Esophagus squamous epithelium (tissue), 5 donors: Measurements from ENCODE around the gene MCUB. TPM values are rescaled to one million over a fixed set of nuclear protein-coding genes. Genes with fewer than 3 reads are reported as not detected.
"Not testable (repeated sequence)": the region's sequence is repeated elsewhere in the genome, so short reads cannot be mapped to it uniquely, and the experiment has no call there.

Source experiments
- DNase-seq: peaks from one replicate; lab custom pipeline; 2025; lab: John Stamatoyannopoulos, UW
- H3K27ac ChIP-seq, 4 donors: fragments of 200-600 bp; sonication (generic); one replicate each; pipeline ENCODE4 v1.5.1; 2016 to 2019; ENCODE audit warnings: mild to moderate bottlenecking in 1 of 4
- H3K27me3 ChIP-seq, 4 donors: fragments of 200-600 bp; sonication (generic); 1 replicate in 3 of 4; 2 replicates in 1 of 4; pipeline versions ENCODE4 v1.5.1 to v1.6.0; 2017 to 2021; ENCODE audit warnings: antibody characterized with exemption in 1 of 4
- H3K36me3 ChIP-seq, 3 donors: fragments of 200-600 bp; sonication (generic); one replicate each; pipeline ENCODE4 v1.5.1; 2016 to 2019
- H3K4me1 ChIP-seq, 3 donors: fragments of 200-600 bp; sonication (generic); one replicate each; pipeline ENCODE4 v1.5.1; 2017 to 2019
- H3K4me3 ChIP-seq, 4 donors: fragments of 200-600 bp; sonication (generic); 1 replicate in 3 of 4; 2 replicates in 1 of 4; pipeline ENCODE4 v1.5.1; 2016 to 2019; ENCODE audit warnings: mild to moderate bottlenecking in 2 of 4, moderate library complexity in 1 of 4
- H3K9me3 ChIP-seq, 3 donors: fragments of 200-600 bp; sonication (generic); one replicate each; pipeline ENCODE4 v1.5.1; 2016 to 2019
- CTCF ChIP-seq, 6 experiments: fragments of 450-650 bp in 4 of 6; fragments of 200-600 bp in 2 of 6; sonication (generic) in 2 of 6; IDR thresholded peaks; one replicate each; pipeline ENCODE4 v1.5.1; 2016 to 2019; ENCODE audit warnings: antibody characterized with exemption in 6 of 6, mild to moderate bottlenecking in 4 of 6, moderate library complexity in 4 of 6
- POLR2A ChIP-seq, 4 donors: fragments of 450-650 bp; IDR thresholded peaks; one replicate each; pipeline ENCODE4 v1.6.1; 2017; ENCODE audit warnings: antibody characterized with exemption in 4 of 4, mild to moderate bottlenecking in 4 of 4, moderate library complexity in 3 of 4
- WGBS, 2 donors: methylation state at CpG; one replicate each; pipeline ENCODE4 v1.1.5; 2018; 5-methylcytosine and 5-hydroxymethylcytosine counted together
- intact Hi-C: fragments of 100-400 bp; cut with DNase I; formaldehyde crosslinking; loops from one replicate; pipeline ENCODE4 v1.15.0; 2022
- total RNA-seq, 4 donors: library from RNA; depleted of rRNA; stranded (reverse); fragments of >200 nt; gene quantifications; one replicate each; pipeline ENCODE4 v1.1.0, GENCODE V29; 2016
- donor health status: DM: yes; HTN: yes; CAD: no.

Gene MCUB
- total RNA-seq, 4 donors from 2014 or later = 18.7 to 34.5 (median 22.2) TPM

DNA sequence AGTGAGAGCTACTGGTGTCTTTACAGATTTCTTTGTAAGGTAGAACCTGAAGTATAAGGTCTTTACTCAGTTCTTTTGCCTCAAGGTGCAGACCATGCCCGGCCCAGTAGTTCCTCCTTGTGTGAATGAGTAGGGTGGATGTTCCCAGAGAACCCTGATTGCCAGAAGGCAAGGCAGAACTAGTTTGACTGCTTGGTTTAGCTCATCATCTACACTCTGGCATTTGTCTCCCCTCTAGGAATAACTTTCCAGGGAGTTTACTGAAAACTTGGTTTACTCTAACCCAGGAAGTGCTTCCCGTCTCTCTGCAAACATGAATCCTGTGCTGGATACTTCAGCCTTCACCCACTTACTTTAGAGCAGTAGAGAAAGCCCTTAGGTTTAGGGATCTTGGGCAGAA, 29.1 kb downstream of the MCUB start:
- DNase-seq = no peak
- intact Hi-C loops = no loop called here
- TF ChIP-seq CTCF (IDR thresholded peaks at IDR 0.05) (no peak), POLR2A (IDR thresholded peaks at IDR 0.05) (no peak)
- Histone ChIP-seq H3K27ac (no peak overlapping the region), H3K4me3 (no peak overlapping the region), H3K36me3 (no peaks in the 10 kb centered on the region), H3K27me3 (no peaks in the 10 kb centered on the region), H3K9me3 (no peaks in the 10 kb centered on the region), H3K4me1 (peaks cover 3 to 17% (median 9%) of the 10 kb centered on the region in 3 donors)
- WGBS, 2 donors = 44 to 45% methylated on average over 1 to 2 of the region's 2 CpGs

- Histone ChIP-seq H3K27ac (no peak overlapping the region), H3K9me3 (no peaks in the 10 kb centered on the region), H3K4me1 (peaks cover 3 to 17% (median 9%) of the 10 kb centered on the region in 3 donors), H3K36me3 (no peaks in the 10 kb centered on the region), H3K4me3 (no peak overlapping the region), H3K27me3 (no peaks in the 10 kb centered on the region)
- intact Hi-C loops = no loop called here
- no peak for DNase-seq
- WGBS, 2 donors = 49 to 65% methylated on average over 2 of the region's 2 CpGs
- TF ChIP-seq CTCF (IDR thresholded peaks at IDR 0.05) = no peak
- no peak for TF ChIP-seq POLR2A (IDR thresholded peaks at IDR 0.05)
Observed at GRCh38 chr4:109589605-109590004, 29.6 kb downstream of the MCUB start.

DNA sequence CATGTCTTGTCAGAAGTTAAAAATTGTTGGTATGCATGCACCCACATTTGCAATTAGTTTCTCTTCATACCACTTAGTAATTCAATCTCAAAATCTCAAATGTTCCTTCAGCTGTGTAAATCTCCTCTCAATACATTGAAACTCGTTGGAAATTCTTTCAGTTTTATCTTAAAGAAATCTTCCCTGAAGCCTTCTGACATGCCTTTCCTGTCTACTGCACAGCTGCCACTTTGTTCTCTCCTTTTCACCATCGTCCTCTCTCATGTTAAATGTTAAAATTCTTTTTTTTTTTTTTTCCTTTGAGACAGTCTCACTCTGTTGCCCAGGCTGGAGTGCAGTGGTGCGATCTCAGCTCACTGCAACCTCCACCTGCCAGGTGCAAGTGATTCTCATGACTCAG, 30.9 kb downstream of the MCUB start:
- Histone ChIP-seq H3K9me3 (no peaks in the 10 kb centered on the region), H3K27me3 (no peaks in the 10 kb centered on the region), H3K4me3 (no peak overlapping the region), H3K27ac (no peak overlapping the region), H3K36me3 (no peaks in the 10 kb centered on the region), H3K4me1 (peaks cover 3 to 17% (median 9%) of the 10 kb centered on the region in 3 donors)
- no peak for DNase-seq
- intact Hi-C loops = no loop called here
- 65 to 71% methylated on average over 3 of the region's 3 CpGs for WGBS, 2 donors
- TF ChIP-seq CTCF (IDR thresholded peaks at IDR 0.05) (no peak), POLR2A (IDR thresholded peaks at IDR 0.05) (no peak)

DNA sequence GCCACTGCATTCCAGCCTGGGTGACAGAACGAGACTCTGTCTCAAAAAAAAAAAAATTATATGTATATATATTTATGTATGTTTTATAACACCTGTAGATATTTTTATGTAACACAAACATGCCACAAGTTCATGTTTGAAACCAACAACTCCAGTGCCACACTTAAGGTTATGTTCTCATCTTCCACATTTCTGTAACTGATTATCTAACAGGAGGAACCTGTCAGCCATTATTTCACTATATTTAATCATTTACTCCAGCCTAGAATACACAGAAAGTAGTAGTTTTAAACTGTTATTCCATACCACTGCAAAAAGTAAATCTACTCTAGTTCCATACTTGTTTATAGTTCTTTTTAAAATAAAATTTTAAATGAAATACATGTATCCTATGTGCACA, 32.3 kb downstream of the MCUB start:
- 90 to 100% methylated on average over 1 of the region's 1 CpG for WGBS, 2 donors
- intact Hi-C loops = no loop called here
- no peak for DNase-seq
- H3K36me3 ChIP-seq = no peaks in the 10 kb centered on the region
- H3K4me1 ChIP-seq = peaks cover 3 to 17% (median 9%) of the 10 kb centered on the region in 3 donors
- H3K27ac ChIP-seq = no peak overlapping the region
- H3K4me3 ChIP-seq = no peak overlapping the region
- TF ChIP-seq POLR2A (IDR thresholded peaks at IDR 0.05) = no peak
- TF ChIP-seq CTCF (IDR thresholded peaks at IDR 0.05) = no peak
- H3K9me3 ChIP-seq = no peaks in the 10 kb centered on the region
- no peaks in the 10 kb centered on the region for H3K27me3 ChIP-seq

DNA sequence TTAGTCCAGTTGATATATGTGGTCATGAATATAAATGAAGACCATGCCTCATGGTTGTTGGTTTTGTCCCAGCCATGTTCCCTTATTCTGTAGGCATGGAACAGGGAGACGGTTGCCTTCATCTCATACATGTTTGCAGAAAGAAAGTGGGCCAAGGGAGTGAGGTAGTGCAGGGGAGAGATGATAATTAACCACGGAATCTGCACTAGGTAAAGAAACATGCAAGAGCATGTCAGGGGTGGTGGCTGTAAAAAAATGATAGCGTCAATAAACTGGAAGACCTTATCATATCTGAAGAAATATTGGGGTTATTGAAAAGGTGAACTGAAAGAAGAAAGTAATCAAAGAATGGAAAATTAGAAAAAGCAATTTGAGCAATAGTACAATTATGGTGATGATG, 35.1 kb downstream of the MCUB start:
- 29 to 57% methylated on average over 3 of the region's 3 CpGs for WGBS, 2 donors
- H3K4me1 ChIP-seq, DNase-seq, H3K27ac ChIP-seq, H3K27me3 ChIP-seq, H3K36me3 ChIP-seq, intact Hi-C loops, H3K4me3 ChIP-seq, H3K9me3 ChIP-seq: not testable (repeated sequence)

DNA sequence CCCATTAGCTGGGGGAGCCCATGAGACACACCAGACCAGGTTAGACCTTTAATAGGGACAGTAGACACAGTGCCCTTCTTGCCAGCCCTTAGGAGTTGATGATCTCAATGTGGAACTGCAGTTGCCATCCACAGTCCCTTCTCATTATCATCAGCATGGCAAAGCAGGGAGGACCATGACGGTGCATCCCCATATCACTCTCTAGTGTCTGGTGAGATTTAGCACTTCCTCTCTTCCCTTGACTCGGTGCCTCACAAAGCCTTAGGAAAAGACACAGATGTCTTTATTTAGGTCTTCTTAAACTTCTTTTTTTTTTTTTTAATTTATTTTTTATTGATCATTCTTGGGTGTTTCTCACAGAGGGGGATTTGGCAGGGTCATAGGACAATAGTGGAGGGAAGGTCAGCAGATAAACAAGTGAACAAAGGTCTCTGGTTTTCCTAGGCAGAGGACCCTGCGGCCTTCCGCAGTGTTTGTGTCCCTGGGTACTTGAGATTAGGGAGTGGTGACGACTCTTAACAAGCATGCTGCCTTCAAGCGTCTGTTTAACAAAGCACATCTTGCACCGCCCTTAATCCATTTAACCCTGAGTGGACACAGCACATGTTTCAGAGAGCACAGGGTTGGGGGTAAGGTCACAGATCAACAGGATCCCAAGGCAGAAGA, 36.5 kb downstream of the MCUB start:
- WGBS, 2 donors = 90 to 97% methylated on average over 2 of the region's 7 CpGs
- H3K4me1 ChIP-seq, H3K27ac ChIP-seq, DNase-seq, H3K27me3 ChIP-seq, H3K4me3 ChIP-seq, H3K36me3 ChIP-seq, intact Hi-C loops, H3K9me3 ChIP-seq: not testable (repeated sequence)
